K562 (cell line): ENCODE measurements around the gene EXOSC1. TPM values are rescaled to one million over a fixed set of nuclear protein-coding genes. Genes with fewer than 3 reads are reported as not detected.
A peak's percentile ranks its signal among the peaks of the same experiment; 100 is the strongest.

Source experiments
- CBX1 ChIP-seq: sonication (generic); IDR thresholded peaks from 2 replicates; pipeline ENCODE4 v1.6.1; 2016; ENCODE audit warnings: antibody characterized with exemption, low read depth, mild to moderate bottlenecking
- CXXC5 ChIP-seq: fragments of 250-450 bp; sonication (Bioruptor Pico); IDR thresholded peaks from 2 replicates; pipeline ENCODE4 v1.8.0; 2022; ENCODE audit warnings: inconsistent platforms, mild to moderate bottlenecking, moderate library complexity
- DPF2 ChIP-seq: fragments of 450-650 bp; IDR thresholded peaks from 2 replicates; pipeline ENCODE4 v1.6.1; 2016
- E2F8 ChIP-seq: fragments of 450-650 bp; IDR thresholded peaks from 2 replicates; pipeline ENCODE4 v1.7.1; 2018; ENCODE audit warnings: mild to moderate bottlenecking, low read depth; ENCODE audit not compliant: partially characterized antibody
- EP300 ChIP-seq: IDR thresholded peaks from 2 replicates; pipeline ENCODE4 v1.6.1; 2012; ENCODE audit warnings: low read length, improper control_type of control experiment
- ETS2 ChIP-seq: IDR thresholded peaks from 2 replicates; pipeline ENCODE4 v1.6.1; 2016; ENCODE audit warnings: borderline replicate concordance, missing genetic modification characterization, mild to moderate bottlenecking, moderate library complexity, missing compliant biosample characterization; ENCODE audit not compliant: poor library complexity, severe bottlenecking
- FOXK2 ChIP-seq, 2 experiments: fragments of 450-650 bp; IDR thresholded peaks in 1 of 2; conservative IDR thresholded peaks in 1 of 2; 2 replicates each; pipeline ENCODE4 v1.6.1; 2016; ENCODE audit warnings: low read depth in 2 of 2, mild to moderate bottlenecking in 1 of 2
- GABPA ChIP-seq: fragments of 200-800 bp; sonication (Bioruptor generic); conservative IDR thresholded peaks from 2 replicates; pipeline ENCODE4 v1.6.1; 2016; ENCODE audit warnings: low read depth, missing genetic modification characterization, missing compliant biosample characterization
- MCM3 ChIP-seq: fragments of 450-650 bp; IDR thresholded peaks from 2 replicates; pipeline ENCODE4 v1.6.1; 2016
- MECOM ChIP-seq: fragments of 250-450 bp; sonication (Bioruptor Pico); IDR thresholded peaks from 2 replicates; pipeline ENCODE4 v1.8.0; 2022; ENCODE audit warnings: inconsistent platforms
- MEF2A ChIP-seq: IDR thresholded peaks from 2 replicates; pipeline ENCODE4 v1.6.1; 2011; ENCODE audit warnings: low read depth, mild to moderate bottlenecking, low read length, moderate library complexity; ENCODE audit not compliant: control insufficient read depth
- NCOA1 ChIP-seq: fragments of 450-650 bp; IDR thresholded peaks from 2 replicates; pipeline ENCODE4 v1.6.1; 2016; ENCODE audit warnings: low read depth
- NFXL1 ChIP-seq: fragments of 450-650 bp; formaldehyde crosslinking; IDR thresholded peaks from 2 replicates; pipeline ENCODE4 v1.4.0; 2021; ENCODE audit warnings: mild to moderate bottlenecking
- SMARCB1 ChIP-seq: IDR thresholded peaks from 2 replicates; pipeline ENCODE4 v1.6.1; 2011; ENCODE audit warnings: improper control_type of control experiment, low read depth; ENCODE audit not compliant: insufficient read length
- SUPT5H ChIP-seq: fragments of 450-650 bp; IDR thresholded peaks from 2 replicates; pipeline ENCODE4 v1.6.1; 2016
- TSC22D4 ChIP-seq: fragments of 450-650 bp; IDR thresholded peaks from 2 replicates; pipeline ENCODE4 v1.6.1; 2016; ENCODE audit warnings: missing genetic modification characterization, missing biosample characterization, control low read depth
- U2AF1 ChIP-seq: fragments of 200-400 bp; formaldehyde crosslinking; optimal IDR thresholded peaks from 2 replicates; pipeline ENCODE3; 2017; ENCODE audit warnings: mild to moderate bottlenecking, low read depth, low read length, moderate library complexity
- VEZF1 ChIP-seq: fragments of 200-800 bp; sonication (Bioruptor generic); IDR thresholded peaks from 2 replicates; pipeline ENCODE4 v1.6.1; 2017; ENCODE audit warnings: missing genetic modification characterization, missing compliant biosample characterization
- ZBTB49 ChIP-seq: sonication (generic); formaldehyde crosslinking; IDR thresholded peaks from 2 replicates; pipeline ENCODE4 v1.8.0; 2022; ENCODE audit warnings: missing genetic modification reagents, mild to moderate bottlenecking, borderline replicate concordance
- ZFP1 ChIP-seq: fragments of 450-650 bp; formaldehyde crosslinking; IDR thresholded peaks from 2 replicates; pipeline ENCODE4 v1.4.0; 2020; ENCODE audit warnings: mild to moderate bottlenecking, mixed read lengths
- ZNF133 ChIP-seq: fragments of 250-450 bp; sonication (Bioruptor Pico); IDR thresholded peaks from 2 replicates; pipeline ENCODE4 v1.4.0; 2020; ENCODE audit warnings: mild to moderate bottlenecking
- ZNF174 ChIP-seq: fragments of 250-450 bp; sonication (Bioruptor Pico); IDR thresholded peaks from 2 replicates; pipeline ENCODE4 v1.4.0; 2020; ENCODE audit warnings: mild to moderate bottlenecking
- ZNF239 ChIP-seq: fragments of 250-450 bp; sonication (Bioruptor Pico); IDR thresholded peaks from 2 replicates; pipeline ENCODE4 v1.4.0; 2020; ENCODE audit warnings: mild to moderate bottlenecking
- polyA plus RNA-seq, 8 experiments: library from polyadenylated mRNA; depleted of rRNA in 4 of 8; stranded (reverse) in 5 of 8; unstranded in 3 of 8; fragments of >200 nt; fragmentation: Nextera tagmentation in 2 of 8; fragmentation: Illumina TruSeq in 1 of 8; extraction: Ambion mirVana in 2 of 8; extraction: Trizol in 1 of 8; gene quantifications; 2 replicates each; pipeline versions ENCODE4 v1.2.1 to v1.2.3, GENCODE V29; 2011 to 2014; ENCODE audit warnings: inconsistent platforms in 1 of 8, missing spikeins in 1 of 8
- total RNA-seq, 7 experiments: library from RNA; depleted of rRNA in 6 of 7; stranded (reverse); fragments of >200 nt in 6 of 7; fragmentation: Illumina TruSeq in 2 of 7; extraction: Trizol in 2 of 7; gene quantifications; 2 replicates each; pipeline versions ENCODE4 v1.2.1 to v1.2.3, GENCODE V29; 2011 to 2021; ENCODE audit warnings: low replicate concordance in 1 of 7

Gene EXOSC1
- total and polyA plus RNA-seq, 9 of the 15 experiments (the other 6 are each of a cell fraction or from before 2014, with no cell fraction given), result 44.3 to 117 (median 67.0) TPM

DNA sequence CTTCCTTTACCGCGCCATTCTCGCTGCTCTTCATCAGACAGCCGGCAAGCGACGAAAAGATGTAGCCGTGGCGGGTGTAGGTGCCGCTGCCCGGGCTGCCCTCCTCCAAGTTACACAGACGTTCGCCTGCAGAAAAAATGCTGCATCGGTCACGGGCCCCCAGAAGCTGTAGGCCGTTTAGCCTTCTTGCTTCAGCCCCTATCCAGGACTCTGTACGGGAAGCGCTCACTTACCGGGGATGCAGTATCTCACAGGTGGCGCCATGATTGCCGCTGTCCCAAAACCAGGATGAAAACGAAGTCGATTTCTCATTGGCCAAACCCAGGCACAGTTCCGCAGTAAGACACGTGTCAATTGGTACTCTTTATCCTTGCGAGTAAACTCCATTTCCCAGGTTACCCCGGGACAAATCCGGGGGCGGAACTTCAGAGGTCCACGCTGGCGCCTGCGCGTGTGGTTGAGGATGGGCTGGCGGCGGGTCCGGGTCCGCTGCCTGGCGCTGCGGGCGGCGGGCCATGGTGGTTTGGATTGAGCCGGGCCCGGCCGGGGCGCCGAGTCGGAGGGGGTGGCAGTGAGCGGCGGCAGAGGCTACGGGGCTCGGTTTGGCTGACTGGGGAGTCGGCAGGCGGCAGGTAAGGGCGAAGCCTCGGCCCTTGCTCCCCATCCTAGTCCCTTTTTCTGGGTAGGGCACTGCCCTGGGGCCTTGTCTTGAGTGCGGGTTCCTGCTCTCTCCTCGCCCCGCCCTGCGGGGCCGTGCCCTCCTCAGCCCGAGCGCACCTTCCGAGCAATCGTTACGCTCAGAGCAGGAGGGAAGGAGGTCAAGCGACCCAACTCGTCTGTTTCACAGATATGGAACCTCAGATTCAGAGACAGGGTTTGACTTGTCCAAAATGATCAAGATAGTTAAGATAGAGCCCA is at the start of gene EXOSC1, which contains the start of gene ZDHHC16 (continued):
- TF ChIP-seq ZBTB49 (CRISPR knock-in tag) (no peak), GABPA (tag) (peak; percentile 57; the same call in 1 of the 2 replicates), E2F8 (no peak), MECOM (CRISPR knock-in tag) (no peak), CXXC5 (CRISPR knock-in tag) (peak; percentile 41; the same call in 1 of the 2 replicates), EP300 (no peak), SUPT5H (peak; percentile 71), CBX1 (no peak), MCM3 (no peak), ZNF174 (CRISPR knock-in tag) (no peak), DPF2 (no peak), NFXL1 (CRISPR knock-in tag) (no peak), U2AF1 (no peak), FOXK2 (conservative IDR thresholded peaks at IDR 0.05 in 1 of 2, IDR thresholded peaks at IDR 0.05 in 1 of 2; ENCODE audit: low read depth in 2 of 2) (peak; percentile 27 to 31; a peak in 1 of 4 replicates), MEF2A (no peak), ZNF239 (CRISPR knock-in tag) (no peak), VEZF1 (CRISPR knock-in tag) (no peak), ETS2 (tag) (no peak), TSC22D4 (tag) (no peak), ZNF133 (CRISPR knock-in tag) (no peak), NCOA1 (no peak), ZFP1 (CRISPR knock-in tag) (no peak), SMARCB1 (no peak)
